GM18517 (cell line): ENCODE results near the gene PYCR2.

Experiments
- ATAC-seq: cut with Tn5 transposase; IDR thresholded peaks from one replicate; pipeline ENCODE4 v1.9.1; 2021; ENCODE audit warnings: mild to moderate bottlenecking, moderate library complexity; ENCODE audit not compliant: unreplicated experiment

The PYCR2 gene

GRCh38 chr1:225921734-225922709 lies 2.0 kb downstream of the PYCR2 start:
- ATAC-seq = no peak

GRCh38 chr1:225919906-225920305 lies 4.1 kb downstream of the PYCR2 start:
- no peak for ATAC-seq

- no peak for ATAC-seq
Measured at GRCh38 chr1:225918280-225918679, 5.8 kb downstream of the PYCR2 start.

- ATAC-seq = no peak
Measured at GRCh38 chr1:225917536-225917935, 6.5 kb downstream of the PYCR2 start.

- no peak for ATAC-seq
Measured at GRCh38 chr1:225917101-225917500, 6.9 kb downstream of the PYCR2 start.

GRCh38 chr1:225915538-225915991 lies 8.5 kb downstream of the PYCR2 start:
- no peak for ATAC-seq

GRCh38 chr1:225914947-225915346 lies 9.1 kb downstream of the PYCR2 start:
- ATAC-seq = no peak

GRCh38 chr1:225914391-225914790 lies 9.7 kb downstream of the PYCR2 start:
- no peak for ATAC-seq

GRCh38 chr1:225911191-225912130 lies 12.6 kb downstream of the PYCR2 start:
- ATAC-seq = no peak

- ATAC-seq = no peak
Measured at GRCh38 chr1:225909477-225909876, 14.6 kb downstream of the PYCR2 start.

GRCh38 chr1:225908773-225909172 lies 15.3 kb downstream of the PYCR2 start:
- ATAC-seq = no peak

GRCh38 chr1:225908013-225908640 lies 15.9 kb downstream of the PYCR2 start:
- no peak for ATAC-seq

GRCh38 chr1:225907341-225907740 lies 16.7 kb downstream of the PYCR2 start:
- no peak for ATAC-seq

GRCh38 chr1:225906467-225906866 lies 17.6 kb downstream of the PYCR2 start:
- ATAC-seq = no peak

GRCh38 chr1:225903623-225904022 lies 20.4 kb downstream of the PYCR2 start:
- no peak for ATAC-seq

GRCh38 chr1:225899044-225899925 lies 24.8 kb downstream of the PYCR2 start:
- no peak for ATAC-seq

- no peak for ATAC-seq
Measured at GRCh38 chr1:225897595-225898514, 26.2 kb downstream of the PYCR2 start.

GRCh38 chr1:225896937-225897549 lies 27.0 kb downstream of the PYCR2 start:
- peak; percentile 100 for ATAC-seq
